GM12878 (cell line): ENCODE results near the gene ZNF385A. TPM values are rescaled to one million over a fixed set of nuclear protein-coding genes. Genes with fewer than 3 reads are reported as not detected.

ENCODE experiments used
- ATF2 ChIP-seq: IDR thresholded peaks from 2 replicates; pipeline ENCODE4 v1.6.1; 2012; ENCODE audit warnings: low read length, inconsistent platforms
- DPF2 ChIP-seq: fragments of 450-650 bp; IDR thresholded peaks from 2 replicates; pipeline ENCODE4 v1.6.1; 2017; ENCODE audit warnings: mild to moderate bottlenecking
- EED ChIP-seq: sonication (generic); IDR thresholded peaks from 2 replicates; pipeline ENCODE4 v1.6.1; 2016; ENCODE audit warnings: antibody characterized with exemption, low read depth
- EGR1 ChIP-seq, 2 experiments: IDR thresholded peaks; 1 replicate in 1 of 2; 2 replicates in 1 of 2; pipeline ENCODE4 v1.6.1; 2011 to 2012; ENCODE audit warnings: low read depth in 2 of 2, low read length in 2 of 2, borderline replicate concordance in 1 of 2, mild to moderate bottlenecking in 1 of 2, moderate library complexity in 1 of 2
- FOS ChIP-seq: IDR thresholded peaks from 3 replicates; pipeline ENCODE4 v1.6.1; 2011; ENCODE audit warnings: borderline replicate concordance; ENCODE audit not compliant: insufficient read length; ENCODE audit errors: extremely low read depth
- FOXM1 ChIP-seq: IDR thresholded peaks from 2 replicates; pipeline ENCODE4 v1.6.1; 2012; ENCODE audit warnings: low read depth, mild to moderate bottlenecking, inconsistent platforms, low read length, moderate library complexity
- GABPA ChIP-seq: IDR thresholded peaks from 2 replicates; pipeline ENCODE4 v1.6.1; 2014; ENCODE audit warnings: antibody characterized with exemption, low read depth, mild to moderate bottlenecking, inconsistent platforms
- HDAC6 ChIP-seq: fragments of 200-600 bp; sonication (generic); IDR thresholded peaks from one replicate; pipeline ENCODE4 v1.8.0; 2017; ENCODE audit warnings: antibody characterized with exemption; ENCODE audit not compliant: unreplicated experiment
- HDGF ChIP-seq: fragments of 450-650 bp; IDR thresholded peaks from 2 replicates; pipeline ENCODE4 v1.6.1; 2016; ENCODE audit warnings: antibody characterized with exemption
- IKZF1 ChIP-seq: fragments of 450-650 bp; conservative IDR thresholded peaks from 2 replicates; pipeline ENCODE4 v1.6.1; 2017; ENCODE audit warnings: antibody characterized with exemption, mild to moderate bottlenecking
- IRF4 ChIP-seq: IDR thresholded peaks from 2 replicates; pipeline ENCODE4 v1.6.1; 2011; ENCODE audit warnings: low read depth, low read length
- MAX ChIP-seq: IDR thresholded peaks from 2 replicates; pipeline ENCODE4 v1.6.1; 2012; ENCODE audit warnings: low read depth, low read length, improper control_type of control experiment
- MLLT1 ChIP-seq: fragments of 450-650 bp; IDR thresholded peaks from 2 replicates; pipeline ENCODE4 v1.6.1; 2016; ENCODE audit warnings: mild to moderate bottlenecking
- MXI1 ChIP-seq: fragments of 150-350 bp; IDR thresholded peaks from 2 replicates; pipeline ENCODE4 v1.6.1; 2011; ENCODE audit warnings: low read depth, mild to moderate bottlenecking, inconsistent platforms, low read length, improper control_type of control experiment
- MYC ChIP-seq: IDR thresholded peaks from 2 replicates; pipeline ENCODE4 v1.6.1; 2011; ENCODE audit warnings: mild to moderate bottlenecking, low read length, moderate library complexity, inconsistent platforms; ENCODE audit not compliant: insufficient read depth, insufficient replicate concordance, insufficient read length, severe bottlenecking
- NBN ChIP-seq: fragments of 450-650 bp; IDR thresholded peaks from 2 replicates; pipeline ENCODE4 v1.6.1; 2016
- NFYB ChIP-seq: IDR thresholded peaks from 2 replicates; pipeline ENCODE4 v1.6.1; 2011; ENCODE audit warnings: low read depth, mild to moderate bottlenecking, low read length, improper control_type of control experiment, moderate library complexity; ENCODE audit not compliant: insufficient read depth
- PML ChIP-seq: IDR thresholded peaks from 2 replicates; pipeline ENCODE4 v1.6.1; 2012; ENCODE audit warnings: low read length, inconsistent platforms
- POU2F2 ChIP-seq: IDR thresholded peaks from 3 replicates; pipeline ENCODE4 v1.6.1; 2011; ENCODE audit warnings: low read depth, mild to moderate bottlenecking, low read length, borderline replicate concordance
- RFX5 ChIP-seq: IDR thresholded peaks from 2 replicates; pipeline ENCODE4 v1.6.1; 2011; ENCODE audit warnings: low read depth, low read length, improper control_type of control experiment
- RUNX3 ChIP-seq: IDR thresholded peaks from 2 replicates; pipeline ENCODE4 v1.6.1; 2012; ENCODE audit warnings: low read length, inconsistent platforms
- SMAD5 ChIP-seq: IDR thresholded peaks from 2 replicates; pipeline ENCODE4 v1.6.1; 2016; ENCODE audit warnings: antibody characterized with exemption, low read depth
- ZBTB4 ChIP-seq: fragments of 450-650 bp; formaldehyde crosslinking; IDR thresholded peaks from 2 replicates; pipeline ENCODE4 v1.4.0; 2022; ENCODE audit warnings: mild to moderate bottlenecking, moderate library complexity
- ZNF217 ChIP-seq: fragments of 450-650 bp; IDR thresholded peaks from 2 replicates; pipeline ENCODE4 v1.6.1; 2017; ENCODE audit warnings: antibody characterized with exemption, mild to moderate bottlenecking
- ZNF24 ChIP-seq: fragments of 450-650 bp; IDR thresholded peaks from 2 replicates; pipeline ENCODE4 v1.6.1; 2017; ENCODE audit warnings: antibody characterized with exemption, mild to moderate bottlenecking
- polyA plus RNA-seq, 11 experiments: library from polyadenylated mRNA; depleted of rRNA in 4 of 11; unstranded in 6 of 11; stranded (reverse) in 5 of 11; fragments of >200 nt; fragmentation: Nextera tagmentation in 4 of 11; fragmentation: Illumina TruSeq in 1 of 11; extraction: Ambion mirVana in 4 of 11; extraction: Trizol in 1 of 11; gene quantifications; 1 replicate in 1 of 11; 2 replicates in 10 of 11; pipeline versions ENCODE4 v1.2.1 to v1.2.3, GENCODE V29; 2011 to 2016; ENCODE audit warnings: inconsistent platforms in 2 of 11, missing spikeins in 2 of 11, low read depth in 1 of 11
- total RNA-seq, 4 experiments: library from RNA; depleted of rRNA in 3 of 4; stranded (reverse); fragments of >200 nt in 3 of 4; fragmentation: Illumina TruSeq in 1 of 4; extraction: Trizol in 1 of 4; gene quantifications; 2 replicates each; pipeline versions ENCODE4 v1.2.1 to v1.2.3, GENCODE V29; 2013 to 2021

Gene ZNF385A
- total and polyA plus RNA-seq, 10 of the 15 experiments (the other 5 are each of a cell fraction or from before 2014, with no cell fraction given): 0.26 to 26.1 (median 4.9) TPM

- TF ChIP-seq MXI1 (peak; percentile 83), ATF2 (peak; percentile 17; the same call in 1 of the 2 replicates), ZBTB4 (CRISPR knock-in tag) (no peak), IKZF1 (peak; percentile 48; the same call in 1 of the 2 replicates), HDGF (peak; percentile 65), MAX (peak; percentile 47; the same call in 1 of the 2 replicates), GABPA (no peak), POU2F2 (peak; percentile 72; the same call in 1 of the 3 replicates), ZNF217 (no peak), IRF4 (0 out of 2 replicates have a peak, but pooled peaks have one; percentile 25), SMAD5 (0 out of 2 replicates have a peak, but pooled peaks have one; percentile 27), MLLT1 (peak; percentile 68; the same call in 1 of the 2 replicates), NBN (peak; percentile 89), MYC (no peak), RUNX3 (peak; percentile 60), EGR1 (IDR thresholded peaks at IDR 0.05; ENCODE audit: borderline replicate concordance in 1 of 2, low read depth in 2 of 2, low read length in 2 of 2) (peak in 1 of 2 experiments; percentile 28; a peak in 1 of 3 replicates), ZNF24 (no peak), NFYB (peak; percentile 93), DPF2 (peak; percentile 78), RFX5 (peak; percentile 94), FOS (peak; percentile 91), HDAC6 (no peak), PML (peak; percentile 68; the same call in 1 of the 2 replicates), FOXM1 (0 out of 2 replicates have a peak, but pooled peaks have one; percentile 62), EED (peak; percentile 64; the same call in 1 of the 2 replicates)
Observed at GRCh38 chr12:54358945-54359761, 25.4 kb downstream of the ZNF385A start (continued).
